ENCODE measurements around the gene AFDN.

DNA sequence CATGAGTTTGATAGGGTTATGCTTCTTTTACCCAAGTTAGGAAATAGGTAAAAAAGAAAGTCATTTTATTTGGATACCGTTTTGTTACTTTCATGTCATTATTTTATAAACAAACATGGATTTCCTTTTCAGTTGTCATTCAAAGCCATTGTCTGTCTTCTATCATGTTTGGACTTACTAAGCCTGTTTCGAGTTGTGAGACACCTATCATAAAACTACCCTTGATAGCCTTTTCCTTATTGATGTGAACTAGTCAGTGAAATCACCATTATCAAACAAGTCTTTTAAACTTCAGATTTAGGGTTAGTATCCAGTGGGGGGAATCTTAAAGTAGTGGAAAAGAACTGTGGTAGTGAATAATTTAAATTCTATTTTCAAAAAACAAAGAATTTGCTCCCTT lies 85.8 kb downstream of the AFDN start:
- TF ChIP-seq, protein P1, sequence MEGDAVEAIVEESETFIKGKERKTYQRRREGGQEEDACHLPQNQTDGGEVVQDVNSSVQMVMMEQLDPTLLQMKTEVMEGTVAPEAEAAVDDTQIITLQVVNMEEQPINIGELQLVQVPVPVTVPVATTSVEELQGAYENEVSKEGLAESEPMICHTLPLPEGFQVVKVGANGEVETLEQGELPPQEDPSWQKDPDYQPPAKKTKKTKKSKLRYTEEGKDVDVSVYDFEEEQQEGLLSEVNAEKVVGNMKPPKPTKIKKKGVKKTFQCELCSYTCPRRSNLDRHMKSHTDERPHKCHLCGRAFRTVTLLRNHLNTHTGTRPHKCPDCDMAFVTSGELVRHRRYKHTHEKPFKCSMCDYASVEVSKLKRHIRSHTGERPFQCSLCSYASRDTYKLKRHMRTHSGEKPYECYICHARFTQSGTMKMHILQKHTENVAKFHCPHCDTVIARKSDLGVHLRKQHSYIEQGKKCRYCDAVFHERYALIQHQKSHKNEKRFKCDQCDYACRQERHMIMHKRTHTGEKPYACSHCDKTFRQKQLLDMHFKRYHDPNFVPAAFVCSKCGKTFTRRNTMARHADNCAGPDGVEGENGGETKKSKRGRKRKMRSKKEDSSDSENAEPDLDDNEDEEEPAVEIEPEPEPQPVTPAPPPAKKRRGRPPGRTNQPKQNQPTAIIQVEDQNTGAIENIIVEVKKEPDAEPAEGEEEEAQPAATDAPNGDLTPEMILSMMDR (IDR thresholded peaks at IDR 0.05): no peak
- TF ChIP-seq POLR2A (IDR thresholded peaks at IDR 0.05) (no peak), POLR2AphosphoS5 (IDR thresholded peaks at IDR 0.05) (no peak)
